Stimulated activated CD8-positive, alpha-beta memory T cell treated with anti-CD3 and anti-CD28 coated beads, Interleukin-7, amount 100 ng/mL, for 48 hours (primary cell): Measurements from ENCODE around the gene UBL7.

Experiments used
- DNase-seq, 2 donors: peaks; one replicate each; pipeline ENCODE4 v3.0.0-alpha.2; 2020; ENCODE audit warnings: low read depth in 1 of 2; ENCODE audit errors: extremely low read depth in 1 of 2

UBL7 gene

DNA sequence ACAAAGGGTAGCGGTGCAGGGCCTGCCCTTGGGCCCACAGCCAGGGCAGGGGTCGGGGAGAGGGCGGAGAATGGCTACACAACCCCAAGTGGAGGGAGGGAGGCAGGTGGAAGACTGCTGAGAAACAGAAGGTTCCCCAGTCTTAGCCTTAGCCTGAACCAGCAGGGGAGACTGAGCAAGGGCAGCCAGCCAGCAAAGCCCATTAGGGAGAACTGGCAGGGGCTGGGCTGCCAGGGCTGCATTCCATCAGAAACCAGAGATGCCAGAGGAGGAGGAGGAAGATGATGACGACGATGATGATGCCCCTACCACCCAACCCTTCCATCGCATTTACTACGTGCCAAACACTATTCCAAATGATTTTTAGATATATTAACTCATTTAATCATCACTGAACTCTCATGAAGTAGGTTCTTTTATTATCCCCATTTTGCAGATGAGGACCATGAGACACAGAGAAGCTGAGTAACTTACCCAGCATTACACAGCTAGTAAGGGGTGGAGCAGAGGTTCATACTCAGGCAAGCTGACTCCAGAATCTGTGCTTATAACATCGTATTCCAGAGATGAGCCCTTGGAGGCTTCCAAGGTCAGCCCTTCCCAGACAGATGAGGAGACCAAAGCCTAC lies 35.9 kb downstream of the UBL7 start:
- DNase-seq: no peak

DNA sequence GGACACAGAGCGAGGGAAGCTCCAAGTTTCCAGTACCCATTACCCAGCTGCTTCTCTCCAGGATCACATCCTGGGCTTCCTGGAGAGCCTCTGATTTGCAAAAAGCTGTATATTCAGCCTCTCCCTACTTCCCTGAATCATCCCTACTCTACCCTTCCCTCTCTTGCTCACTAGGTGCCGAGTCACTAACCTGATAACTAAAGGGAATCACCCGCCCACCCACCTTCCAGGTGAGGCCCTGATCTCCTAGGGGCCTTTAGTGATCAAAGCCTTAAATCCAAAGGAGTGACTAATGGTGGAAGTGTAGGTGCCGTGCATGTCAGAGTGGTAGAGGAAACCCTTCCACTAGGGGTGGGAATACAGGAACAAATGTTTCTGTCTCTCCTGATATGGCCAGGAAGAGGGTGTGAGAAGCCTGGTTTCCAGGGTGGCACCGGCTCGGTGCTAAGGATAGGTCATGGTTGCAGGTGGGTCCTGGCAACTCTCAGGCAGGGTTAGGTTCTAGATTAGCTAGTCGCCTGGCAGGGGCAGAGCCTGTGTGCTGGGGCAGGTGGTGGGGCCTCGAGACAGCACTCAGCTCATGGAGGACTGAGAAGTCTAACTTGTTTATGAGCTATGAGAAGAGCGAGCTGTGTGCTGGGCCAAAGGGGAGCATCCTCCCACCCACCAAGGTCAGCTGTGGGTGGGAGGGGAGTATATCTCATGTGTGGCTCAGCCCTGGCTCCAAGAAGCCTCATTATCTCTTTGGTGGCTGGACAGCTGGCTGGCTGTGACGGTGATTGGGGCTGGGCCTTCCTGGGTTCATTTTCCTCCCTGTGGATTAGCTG lies 37.3 kb downstream of the UBL7 start:
- no peak for DNase-seq

DNA sequence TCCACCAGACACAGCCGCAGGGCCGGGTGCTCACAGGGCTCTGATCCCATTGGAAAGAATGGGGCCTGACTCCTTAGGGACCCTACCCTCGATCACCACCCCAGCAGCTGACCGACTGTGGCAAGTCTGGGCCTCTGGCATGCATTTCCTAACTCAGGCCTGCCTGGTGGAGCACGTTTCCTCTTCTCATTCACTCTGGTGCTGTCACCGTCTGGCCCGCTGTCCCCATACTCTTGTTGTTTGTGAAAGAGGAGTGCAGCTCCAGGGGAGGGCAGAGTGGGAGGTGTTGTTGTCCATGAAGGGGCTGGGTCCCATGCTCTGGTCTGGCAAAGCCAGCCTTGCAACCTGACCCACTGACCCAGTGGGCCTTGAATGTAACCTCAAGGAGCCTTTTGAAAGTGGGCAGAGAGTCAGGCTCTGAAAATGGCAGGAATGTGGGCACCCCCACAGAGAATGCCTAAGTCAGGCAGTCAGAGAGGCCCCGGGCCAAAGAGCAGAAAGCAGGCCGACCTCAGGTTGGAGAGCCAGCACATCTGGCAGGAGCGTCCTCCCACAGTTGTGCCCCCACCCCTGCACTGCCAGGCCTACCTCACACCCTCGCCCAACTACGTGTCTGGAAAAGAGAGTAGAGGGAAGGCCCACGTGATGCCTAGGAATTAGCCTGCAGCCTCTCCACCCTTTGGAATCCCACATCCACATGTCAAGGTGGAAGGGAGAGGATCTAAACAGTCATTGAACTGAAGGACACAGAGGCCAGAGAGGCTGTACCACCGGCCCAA lies 38.1 kb downstream of the UBL7 start:
- DNase-seq: no peak

DNA sequence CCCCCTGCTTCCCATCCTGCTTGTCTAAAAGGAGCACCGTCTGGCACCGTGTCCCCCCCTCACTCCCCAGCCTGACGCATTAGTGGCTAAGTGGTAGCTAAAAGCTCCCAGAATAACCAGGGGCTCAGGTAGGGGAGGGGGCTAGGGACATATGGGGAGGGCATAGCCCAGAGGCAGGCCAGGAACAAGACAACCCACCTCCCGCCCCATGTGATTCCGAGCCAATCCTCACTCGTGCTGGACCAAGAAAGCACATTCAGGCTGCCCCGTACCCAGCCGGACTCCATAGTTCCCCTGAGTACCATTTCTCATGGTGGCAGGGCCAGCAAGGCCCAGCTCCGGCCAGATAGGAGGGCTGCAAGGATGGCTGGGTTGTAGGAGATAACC lies 38.7 kb downstream of the UBL7 start:
- no peak for DNase-seq

DNA sequence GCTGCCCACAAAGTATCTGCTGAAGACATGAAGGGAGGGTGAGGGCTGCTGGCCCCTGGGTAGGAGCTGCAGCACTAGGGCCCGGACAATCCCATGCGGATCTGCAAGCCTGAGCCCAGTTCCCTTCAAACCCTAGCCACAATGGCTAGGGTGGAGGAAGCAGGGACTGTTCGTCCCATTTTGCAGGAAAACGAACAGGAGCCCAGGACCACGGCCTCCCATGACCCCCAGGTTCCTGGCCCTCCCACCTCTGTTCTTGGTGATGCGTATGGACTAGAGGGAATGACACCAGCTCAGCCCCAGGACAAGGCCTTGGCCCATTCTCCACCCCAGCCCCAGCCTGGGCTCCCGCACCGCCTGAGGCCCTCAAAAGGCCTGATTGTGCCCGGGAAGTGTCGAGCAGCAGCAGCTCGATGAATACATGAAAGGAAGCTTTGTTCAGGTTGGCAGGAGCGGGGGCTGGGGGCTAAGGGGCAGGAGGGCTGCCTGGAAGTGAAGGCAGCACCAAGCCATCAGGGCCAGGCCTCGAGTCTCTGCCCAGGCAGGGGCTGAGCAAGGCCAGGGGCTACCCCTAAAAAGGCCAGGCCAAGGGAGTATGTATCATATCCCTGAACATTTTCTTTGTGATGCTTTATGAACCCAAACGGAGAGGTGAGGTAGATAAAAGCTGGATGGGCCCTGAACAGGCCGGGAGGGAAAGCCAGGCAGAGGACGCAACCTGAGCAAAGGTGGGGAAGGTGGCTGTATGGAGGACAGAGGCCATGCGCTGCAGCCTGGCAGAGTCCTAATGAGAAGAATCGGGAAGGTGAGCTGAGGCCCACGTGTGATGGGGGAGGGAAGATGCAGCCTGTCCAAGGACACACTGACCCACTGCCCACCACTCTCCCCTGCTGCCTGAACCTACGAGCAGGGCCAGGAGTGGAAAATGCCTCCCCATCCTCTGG lies 39.4 kb downstream of the UBL7 start:
- no peak for DNase-seq

DNA sequence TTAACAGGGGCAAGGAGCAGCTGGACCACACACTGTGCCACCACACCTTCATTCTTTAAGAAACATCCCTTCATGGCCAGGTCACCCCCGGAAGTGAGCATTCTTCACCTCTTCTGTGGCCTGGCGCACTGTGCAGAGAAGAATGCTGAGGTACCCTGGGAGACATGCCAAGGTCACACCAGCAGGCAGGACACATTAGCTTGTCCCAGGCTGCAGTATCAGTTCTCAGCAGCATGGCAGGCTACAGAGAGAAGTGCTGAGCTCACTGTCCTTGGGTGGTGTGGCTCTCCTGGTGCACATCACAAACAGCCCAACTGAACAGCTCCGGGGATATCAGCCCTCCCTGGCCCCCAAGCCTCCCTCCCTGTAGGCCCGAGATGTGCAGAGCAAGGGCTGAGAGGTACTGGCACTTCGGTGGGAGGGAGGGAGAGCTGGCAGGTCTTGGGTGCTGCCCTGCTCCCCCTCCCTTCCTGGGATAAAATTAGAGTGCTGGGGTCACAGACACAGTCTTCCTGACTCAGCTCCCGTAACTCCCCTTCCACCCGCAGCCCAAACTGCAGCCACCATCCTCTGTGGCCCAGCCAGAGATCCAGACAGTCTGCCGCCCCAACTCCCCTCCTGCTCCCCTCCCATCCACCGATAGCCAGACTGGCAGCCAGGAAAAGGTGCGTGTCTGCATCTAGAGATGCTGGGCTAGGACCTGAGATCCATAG lies 40.6 kb downstream of the UBL7 start:
- DNase-seq: no peak

DNA sequence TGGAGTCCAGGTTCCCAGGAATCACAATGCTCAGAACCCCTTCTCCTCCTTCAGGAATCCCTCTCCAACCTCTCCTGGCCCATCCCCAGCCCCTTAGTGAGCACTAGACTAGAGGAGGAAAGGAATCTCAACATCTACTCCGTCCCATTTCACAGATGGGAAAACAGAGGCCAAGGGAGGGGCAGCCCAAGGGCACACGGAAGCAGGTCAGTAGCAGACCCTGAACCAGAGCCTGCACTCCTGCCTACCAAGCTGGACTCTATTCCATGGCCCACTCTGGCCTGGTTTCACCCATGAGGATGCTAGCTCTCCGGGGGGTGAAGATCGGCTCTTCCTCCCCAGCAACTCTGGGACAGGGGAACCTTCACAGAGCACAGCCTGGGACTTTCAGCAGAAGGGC lies 41.5 kb downstream of the UBL7 start:
- DNase-seq: no peak

DNA sequence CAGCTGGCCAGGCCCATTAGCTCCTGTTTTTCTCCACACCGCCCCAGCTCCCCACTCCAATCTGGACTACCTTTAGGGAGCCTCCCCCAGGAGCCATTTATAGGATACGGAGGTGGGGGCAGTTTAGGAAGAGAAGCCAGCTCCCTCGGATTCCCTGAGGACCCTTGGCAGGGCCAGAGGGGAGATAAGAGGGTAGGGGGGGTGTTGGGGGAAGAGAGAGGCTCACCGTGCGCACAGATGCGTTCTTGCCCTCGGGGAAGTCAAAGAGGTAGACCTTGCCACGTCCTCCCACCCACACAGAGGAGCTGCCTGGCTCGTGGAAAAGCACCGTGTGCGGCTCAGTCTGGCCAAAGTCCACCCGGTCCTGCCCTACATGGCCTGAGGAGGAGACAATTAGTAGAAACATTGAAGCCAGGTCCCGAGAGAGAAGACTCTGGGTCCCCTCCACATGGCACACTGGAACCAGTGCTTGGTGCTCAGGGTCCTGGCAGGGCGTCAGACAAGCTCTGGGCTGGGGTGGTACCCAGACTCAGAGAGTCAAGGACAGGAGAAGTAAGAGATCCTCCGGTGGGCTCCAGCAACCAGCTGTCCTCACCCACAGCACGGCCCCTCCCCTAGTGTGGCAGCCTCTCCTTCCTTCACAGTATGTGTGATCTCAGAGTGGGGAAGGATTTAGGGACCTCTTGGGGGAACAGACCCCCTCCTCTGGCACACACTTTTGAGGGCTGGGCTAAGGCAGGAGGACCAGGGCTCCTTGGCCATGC lies 42.2 kb downstream of the UBL7 start:
- no peak for DNase-seq

DNA sequence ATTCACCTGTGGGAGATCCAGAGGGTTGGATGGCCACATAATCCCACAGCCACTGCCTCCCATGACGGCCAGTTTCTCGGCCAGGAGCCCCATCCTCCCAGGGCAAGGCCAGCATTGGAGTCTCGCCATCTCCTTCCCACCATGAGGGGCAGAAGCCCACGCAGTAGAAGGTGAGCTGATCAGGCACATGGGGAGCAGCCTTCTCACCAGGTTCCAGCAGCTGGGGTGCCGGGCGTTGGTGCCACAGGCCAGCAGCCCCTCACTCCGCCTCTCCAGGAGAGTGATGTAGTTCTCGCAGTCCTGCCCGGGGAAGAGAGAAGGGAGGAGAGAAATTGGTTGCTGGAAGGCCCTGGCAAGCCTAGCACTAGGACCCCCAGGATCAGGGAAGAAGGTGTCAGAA lies 43.3 kb downstream of the UBL7 start:
- DNase-seq: no peak

DNA sequence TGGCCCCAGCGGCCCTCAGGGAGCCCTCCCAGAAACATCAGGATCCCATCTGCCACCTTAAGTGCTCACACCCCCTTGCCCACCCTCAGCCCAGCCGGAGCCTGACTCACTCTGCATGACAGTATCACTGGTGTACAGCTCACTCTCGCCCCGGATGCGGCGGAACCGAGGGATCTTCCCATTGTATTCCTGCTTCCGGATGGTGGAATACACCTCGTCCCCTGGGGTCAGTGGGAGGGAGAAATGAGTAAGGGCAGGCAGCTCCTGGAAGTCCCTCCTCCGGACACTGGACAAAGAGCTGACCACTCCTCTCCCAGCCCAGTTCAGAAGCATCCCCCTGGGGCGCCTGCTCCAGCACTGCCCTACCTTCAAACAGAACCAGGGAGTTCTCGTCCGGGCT lies 43.7 kb downstream of the UBL7 start:
- no peak for DNase-seq

DNA sequence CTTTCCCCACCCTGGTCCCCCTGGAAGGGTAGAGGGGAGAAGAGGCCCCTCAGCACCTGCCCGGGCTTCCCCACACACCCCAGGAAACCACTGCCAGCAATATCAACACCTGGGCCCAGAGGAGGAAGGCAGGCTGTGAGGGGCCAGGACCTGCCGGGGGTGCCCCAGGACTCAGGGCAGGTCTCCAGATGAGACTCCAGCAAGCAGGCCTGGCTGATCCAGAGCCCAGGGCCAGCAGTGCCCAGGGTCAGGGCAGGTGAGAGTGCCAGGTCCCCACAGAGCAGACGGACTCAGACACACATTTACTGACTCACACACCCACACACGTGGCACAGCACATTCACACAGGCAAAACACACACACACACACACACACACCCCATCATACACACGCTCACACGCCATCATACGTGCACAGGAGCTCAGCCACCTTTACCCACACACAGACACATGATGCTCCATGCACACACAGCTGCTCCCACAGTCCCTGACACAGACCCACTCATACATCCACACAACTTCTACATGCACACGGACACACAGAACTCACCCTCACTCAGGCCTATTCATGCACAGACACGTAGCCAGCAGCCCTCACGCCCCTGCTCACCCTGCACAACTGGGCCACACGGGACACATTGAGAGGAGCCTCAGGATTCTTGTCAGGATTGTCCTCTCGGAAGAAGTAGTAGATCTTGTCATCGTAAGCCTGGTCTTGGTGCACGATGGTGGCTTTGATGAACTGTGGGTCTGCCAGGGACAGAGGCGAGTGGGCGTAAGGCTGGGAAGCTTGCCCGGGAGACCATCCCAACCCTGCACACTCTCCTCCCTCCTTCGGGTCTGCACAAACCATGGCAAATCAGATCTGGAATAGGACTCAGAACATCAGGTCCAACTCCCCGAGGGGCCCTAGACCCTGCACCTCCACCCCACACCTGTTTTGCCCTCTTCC lies 44.7 kb downstream of the UBL7 start:
- DNase-seq: no peak

DNA sequence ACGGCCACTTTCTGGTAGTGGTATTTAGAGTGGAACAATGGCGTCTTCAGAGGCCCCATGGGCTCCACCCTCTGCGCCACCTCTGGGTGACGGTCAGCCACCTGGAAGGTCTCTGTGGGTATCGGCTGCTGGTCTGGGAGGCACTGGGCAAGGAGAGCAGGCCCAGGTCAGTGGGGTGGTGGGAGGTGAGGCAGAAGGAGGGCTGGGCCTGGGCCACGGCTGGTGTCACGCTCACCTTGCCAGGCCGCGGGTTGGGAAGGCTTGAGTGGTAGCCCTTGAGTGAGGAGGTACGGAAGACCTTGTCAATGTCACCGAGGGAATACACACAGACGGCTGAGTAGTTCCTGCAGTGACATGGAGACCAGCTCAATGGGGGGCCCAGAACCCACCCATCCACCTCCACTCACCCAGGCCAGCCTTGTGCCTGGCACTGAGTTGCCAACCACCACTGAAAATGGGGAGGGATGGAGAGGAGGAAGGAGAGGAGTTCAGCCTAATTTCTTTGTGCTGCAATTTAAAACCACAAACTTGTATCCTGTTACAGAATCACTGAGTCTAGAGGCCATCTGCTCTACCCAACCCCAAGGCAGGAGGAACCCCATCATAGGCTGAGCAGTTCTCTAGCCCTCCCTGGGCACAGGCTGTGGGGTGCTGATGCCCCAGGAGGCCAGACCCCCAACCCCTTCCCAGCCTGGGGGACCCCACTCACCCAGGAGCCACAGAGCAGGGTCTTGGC lies 46.2 kb downstream of the UBL7 start:
- no peak for DNase-seq

DNA sequence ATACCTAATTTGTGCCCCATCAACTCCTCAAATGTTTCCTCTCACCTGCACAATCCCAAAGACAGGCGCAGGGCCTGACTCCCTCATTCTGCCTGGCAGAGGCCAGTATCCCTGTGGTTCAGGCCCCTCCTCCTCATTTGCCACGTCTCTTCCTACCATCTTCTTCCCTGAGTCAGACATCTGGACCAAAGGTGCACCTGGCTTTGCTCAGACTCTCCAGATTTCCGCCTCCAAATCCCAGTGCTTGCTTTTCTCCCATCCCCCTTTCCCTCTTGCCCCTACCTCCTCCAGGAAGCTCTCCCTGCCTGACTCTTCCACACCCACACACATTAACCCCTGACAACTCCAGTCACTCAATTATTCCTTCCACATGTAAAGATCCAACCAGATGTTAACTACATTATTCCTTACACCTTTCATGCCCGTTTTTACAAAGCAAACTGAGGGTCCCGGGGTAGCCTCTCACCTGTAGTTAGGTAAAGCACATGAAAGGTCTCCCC lies 46.8 kb downstream of the UBL7 start:
- no peak for DNase-seq

DNA sequence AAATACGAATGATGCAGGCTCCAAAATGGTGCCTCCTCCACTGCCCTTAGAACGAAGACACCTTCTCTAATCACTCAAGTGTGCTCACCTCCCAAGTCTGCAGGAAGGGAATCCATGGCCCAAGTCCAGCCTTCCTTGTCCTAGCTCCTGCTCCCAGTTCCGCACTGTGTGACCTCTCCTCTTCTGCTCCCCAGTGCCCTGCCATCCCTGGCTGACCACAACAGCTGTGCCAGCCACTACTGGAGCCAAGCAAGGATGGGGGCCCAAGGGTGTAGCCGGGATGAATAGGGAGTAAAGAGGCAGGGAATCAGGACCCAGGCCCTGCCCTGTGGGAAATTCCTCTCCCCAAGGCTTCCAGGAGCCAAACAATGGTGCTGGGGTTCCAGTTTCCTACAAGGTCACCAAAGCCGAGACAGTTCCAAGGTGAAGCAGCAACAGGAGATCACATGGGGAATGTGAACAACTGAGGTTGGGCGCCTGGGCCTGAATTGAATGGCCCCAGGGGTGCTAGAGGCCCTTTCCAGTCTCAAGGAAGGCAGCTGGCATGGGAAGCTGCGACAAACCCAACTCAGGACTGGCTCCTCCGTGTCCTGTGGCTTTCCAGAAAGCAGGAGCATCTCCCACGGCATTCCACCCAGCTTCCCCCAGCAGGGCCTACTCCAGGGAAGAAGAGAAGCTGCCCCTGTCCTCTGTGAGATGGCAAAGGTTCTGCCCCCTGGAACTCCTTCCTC lies 47.4 kb downstream of the UBL7 start:
- no peak for DNase-seq

DNA sequence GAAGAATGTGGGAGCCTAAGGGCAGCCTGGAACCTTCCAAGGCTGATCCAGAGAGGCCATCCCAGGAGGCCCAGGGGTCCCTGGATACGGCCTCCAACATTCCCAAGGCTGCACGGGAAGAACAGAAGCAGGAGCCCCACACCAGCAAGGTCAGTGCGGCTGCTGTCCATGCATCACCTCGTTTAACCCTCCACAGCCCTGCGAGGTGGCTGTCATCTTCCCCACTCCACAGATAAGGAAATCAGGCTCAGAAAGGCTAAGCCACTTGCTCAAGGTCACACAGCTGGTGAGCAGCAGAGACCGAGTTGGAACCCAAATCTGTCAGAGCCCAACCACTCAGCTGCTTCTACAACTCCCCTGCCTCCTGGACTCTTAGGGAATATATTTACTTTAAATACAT lies 48.8 kb downstream of the UBL7 start:
- no peak for DNase-seq

DNA sequence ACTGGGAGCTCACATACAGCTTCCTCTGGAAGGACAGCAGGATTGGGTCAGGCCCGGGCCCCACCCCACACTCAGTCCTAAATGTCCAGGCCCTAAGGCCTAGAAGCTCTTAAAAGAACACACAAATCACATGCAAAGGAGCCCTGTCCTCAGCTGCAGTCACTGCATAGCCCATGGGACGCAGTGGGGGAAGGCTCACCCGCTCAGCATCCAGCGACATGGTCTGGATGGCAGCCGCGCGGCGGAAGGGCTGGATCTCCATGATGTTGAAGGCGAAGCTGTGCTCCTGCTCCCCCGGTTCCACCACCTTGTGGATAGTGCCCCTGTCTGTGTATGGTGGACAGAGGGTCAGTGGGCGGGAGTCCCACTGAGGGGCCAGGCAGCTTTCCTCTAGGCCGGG lies 49.3 kb downstream of the UBL7 start:
- DNase-seq: no peak

DNA sequence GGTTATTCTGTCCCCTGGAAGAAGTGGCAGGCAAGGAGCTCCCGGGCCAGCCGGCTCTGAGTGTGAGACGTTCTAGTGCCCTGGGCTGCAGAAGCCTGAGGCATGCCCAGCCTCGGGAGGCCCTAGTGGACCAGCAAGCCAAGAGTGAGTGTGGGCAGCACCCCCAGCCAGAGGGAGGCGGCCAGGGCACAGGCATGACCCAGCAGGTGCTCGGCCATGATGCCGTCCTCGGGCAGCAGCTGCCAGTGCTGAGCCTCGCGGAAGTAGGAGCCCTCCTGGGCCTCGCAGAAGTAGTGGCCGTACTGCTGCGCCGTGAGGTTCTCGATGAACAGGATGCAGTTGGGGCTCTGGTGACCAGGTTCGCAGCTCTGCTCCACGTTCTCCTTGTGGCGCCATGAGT lies 50.5 kb downstream of the UBL7 start:
- no peak for DNase-seq
